Activated CD4-positive, CD25-positive, alpha-beta regulatory T cell treated with anti-CD3 and anti-CD28 coated beads, Interleukin-2, amount 50 U/mL, for 72 hours (primary cell): ENCODE data around the gene KCNA3.
A peak's percentile ranks its signal among the peaks of the same experiment; 100 is the strongest.

ENCODE experiments used
- DNase-seq: peaks from one replicate; pipeline ENCODE4 v3.0.0; 2021

Gene KCNA3

DNA sequence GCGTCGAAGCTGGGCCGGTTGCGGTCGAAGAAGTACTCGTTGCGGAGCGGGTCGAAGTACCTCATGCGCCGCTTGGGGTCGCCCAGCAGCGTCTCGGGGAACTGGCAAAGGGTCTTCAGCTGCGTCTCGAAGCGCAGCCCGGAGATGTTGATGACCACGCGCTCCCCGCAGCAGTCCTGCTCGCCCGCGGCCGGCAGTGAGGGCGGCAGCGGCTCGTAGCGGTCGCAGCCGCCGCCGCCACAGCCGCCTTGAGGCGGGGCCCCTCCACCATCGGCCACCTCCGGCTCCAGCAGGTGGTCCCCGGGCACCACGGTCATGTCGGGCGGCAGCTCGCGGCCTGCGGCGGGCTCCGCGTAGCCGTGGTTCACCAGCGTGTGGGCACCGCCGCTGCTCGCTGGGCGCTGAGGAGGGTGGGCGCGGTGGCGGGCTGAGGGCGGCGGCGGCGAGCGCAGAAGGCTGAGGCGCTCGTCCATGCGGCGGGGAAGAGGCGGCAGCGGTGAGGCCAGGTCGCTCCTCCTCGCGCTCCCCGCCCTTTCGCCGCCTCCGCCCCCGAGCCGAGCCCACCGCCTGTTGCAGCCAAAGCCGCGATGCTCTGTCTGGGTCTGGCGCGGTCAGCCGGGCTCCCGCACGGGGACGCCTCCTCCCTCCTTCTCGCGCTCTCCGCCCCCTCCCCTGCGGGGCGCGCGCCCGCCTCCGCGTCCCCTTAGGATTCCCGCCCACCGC is at the start of gene KCNA3:
TSS of gene KCNA3 (minus strand) at position 604 of the 723 bp plus-strand sequence. CDS start at position 473, 131 bp downstream.
- peak; percentile 66 for DNase-seq

DNA sequence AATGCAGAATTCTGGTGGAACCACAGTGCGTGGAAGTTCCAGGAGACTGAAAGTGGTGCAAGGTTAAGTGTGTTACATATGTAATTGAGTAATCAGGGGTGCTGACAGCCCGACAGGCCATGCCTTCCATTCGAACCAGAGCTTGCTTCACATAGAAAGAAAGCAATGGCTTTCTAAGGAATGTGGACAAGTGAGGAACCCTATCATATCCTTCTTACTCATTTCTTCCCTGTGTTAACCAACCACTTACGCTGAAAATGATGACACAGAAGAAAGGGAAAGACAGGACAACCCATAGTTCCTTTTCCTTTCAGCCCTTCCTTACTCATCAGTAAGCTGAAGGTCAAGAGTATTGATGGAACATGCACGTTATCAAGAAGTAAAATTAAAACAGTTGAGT is 48.1 kb upstream of the KCNA3 start:
- no peak for DNase-seq

DNA sequence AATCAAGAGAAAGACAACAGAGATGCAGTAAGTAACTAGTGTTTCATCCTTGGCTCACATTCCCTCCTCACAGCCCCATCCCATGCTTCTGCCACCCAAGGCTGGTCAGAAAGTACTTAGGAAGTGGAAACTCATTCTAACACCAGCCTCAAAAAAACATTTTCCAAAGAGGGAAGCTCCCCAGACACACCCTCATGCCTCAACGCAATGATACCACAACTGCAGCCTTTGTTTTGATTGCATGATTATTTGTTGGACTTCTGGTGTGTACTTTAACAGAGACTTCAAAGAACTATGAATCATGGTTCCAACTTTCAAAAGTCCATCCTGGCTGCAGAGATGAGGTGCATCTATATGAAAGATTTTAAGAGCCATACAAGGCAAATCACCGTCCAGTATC is 45.2 kb upstream of the KCNA3 start:
- no peak for DNase-seq

DNA sequence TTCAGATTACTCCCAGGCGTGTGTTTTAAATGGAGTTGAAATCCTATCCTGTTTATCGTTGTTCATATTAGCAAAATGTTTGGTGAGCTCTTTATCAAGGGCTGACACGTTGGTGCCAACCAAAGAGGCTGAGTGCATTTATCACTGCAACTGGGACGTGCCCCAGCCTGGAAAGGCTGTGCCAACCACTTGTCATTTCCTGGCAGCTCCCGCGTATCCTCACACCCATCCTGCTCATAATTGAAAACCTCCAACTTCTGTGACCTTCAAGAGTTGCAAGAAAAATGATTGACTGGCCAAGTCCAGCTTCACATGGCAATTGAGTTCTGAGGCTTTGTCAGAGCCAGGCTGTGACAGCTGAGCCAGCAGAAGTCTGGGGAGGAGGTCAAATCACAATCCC is 43.7 kb upstream of the KCNA3 start:
- DNase-seq, result no peak

DNA sequence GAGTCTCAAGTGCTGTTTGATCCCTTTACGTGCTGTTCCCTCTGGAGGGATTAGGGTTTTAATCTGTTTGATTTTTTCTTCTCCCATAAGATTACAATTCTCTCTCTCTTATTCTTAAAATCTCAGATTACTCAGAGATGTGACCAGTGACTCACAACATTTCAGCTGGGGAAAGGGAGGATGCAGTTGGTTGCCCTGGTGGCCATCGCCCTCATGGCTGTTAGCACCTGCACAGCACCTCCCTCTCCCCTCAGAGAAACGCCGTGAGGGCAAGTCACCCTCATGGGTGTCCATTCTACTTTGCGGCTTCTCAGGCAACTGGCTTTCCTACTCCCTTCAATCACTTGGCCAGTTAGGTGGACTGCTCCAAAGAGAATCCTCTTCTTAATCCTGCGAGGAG is 42.4 kb upstream of the KCNA3 start:
- no peak for DNase-seq

DNA sequence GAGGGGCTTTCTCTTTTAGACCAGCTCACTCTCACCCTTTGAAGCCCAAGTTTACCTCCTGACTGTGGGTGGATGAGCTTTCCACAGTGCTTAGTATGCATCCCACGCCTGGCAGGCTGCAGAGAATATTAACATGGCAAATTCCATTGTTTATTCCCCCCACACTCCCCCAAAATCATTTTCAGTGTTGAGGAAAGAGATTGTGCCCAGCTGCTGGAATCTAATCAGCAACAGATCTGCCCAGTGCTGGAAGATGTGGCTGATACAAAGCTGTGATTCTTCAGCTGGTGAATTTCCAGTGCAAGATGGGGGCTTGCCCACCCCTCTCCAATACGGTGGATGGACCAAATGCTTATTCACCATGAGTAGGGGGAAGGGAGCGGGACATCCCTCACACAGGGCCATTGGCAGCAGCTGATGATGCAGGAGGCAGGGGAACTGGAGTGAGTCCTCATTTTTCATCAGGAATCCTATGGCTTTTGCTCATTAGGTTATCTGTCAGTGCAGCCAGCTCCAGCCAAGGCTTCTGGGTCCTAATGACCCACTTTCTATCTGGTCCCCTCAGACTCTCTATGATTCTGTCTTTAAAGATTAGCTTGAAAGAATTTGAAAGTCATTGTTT is 39.7 kb upstream of the KCNA3 start:
- no peak for DNase-seq

DNA sequence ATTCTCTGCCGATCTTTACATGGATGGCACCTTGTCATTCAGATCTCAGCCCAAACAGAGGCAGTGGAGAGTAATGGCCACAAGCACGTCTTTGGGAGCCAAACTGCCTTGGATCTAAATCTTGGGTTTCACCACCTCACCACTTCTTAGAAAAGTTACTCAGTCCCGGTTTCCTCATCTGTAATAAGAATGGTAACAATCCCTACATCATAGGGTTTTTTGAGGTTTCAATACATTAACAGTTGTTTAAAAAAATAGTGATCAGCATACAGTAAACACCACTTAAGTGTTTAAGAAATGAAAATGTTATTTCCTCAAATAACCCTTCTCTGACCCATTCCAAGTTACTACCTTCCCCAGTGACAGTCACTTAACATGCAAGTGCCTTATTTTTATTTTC is 38.5 kb upstream of the KCNA3 start:
- no peak for DNase-seq

DNA sequence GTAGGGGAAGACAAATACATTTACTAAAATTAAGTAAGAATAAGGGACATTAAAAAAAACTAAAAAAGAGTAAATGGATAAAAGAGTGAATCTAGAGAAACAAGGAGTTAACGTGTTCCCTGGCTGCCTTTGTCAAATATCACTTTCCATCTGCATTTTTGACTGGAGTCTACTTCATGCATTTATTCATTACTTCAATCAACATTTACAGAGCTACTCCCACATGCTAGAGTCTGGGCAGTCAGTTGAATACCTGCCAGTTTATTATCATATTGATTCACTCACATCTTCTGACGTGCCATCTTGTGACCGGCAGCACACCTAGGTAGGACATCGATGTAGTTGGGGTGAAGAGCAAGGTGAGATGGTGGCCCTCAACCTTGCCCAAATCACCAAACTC is 35.6 kb upstream of the KCNA3 start:
- DNase-seq, result no peak

DNA sequence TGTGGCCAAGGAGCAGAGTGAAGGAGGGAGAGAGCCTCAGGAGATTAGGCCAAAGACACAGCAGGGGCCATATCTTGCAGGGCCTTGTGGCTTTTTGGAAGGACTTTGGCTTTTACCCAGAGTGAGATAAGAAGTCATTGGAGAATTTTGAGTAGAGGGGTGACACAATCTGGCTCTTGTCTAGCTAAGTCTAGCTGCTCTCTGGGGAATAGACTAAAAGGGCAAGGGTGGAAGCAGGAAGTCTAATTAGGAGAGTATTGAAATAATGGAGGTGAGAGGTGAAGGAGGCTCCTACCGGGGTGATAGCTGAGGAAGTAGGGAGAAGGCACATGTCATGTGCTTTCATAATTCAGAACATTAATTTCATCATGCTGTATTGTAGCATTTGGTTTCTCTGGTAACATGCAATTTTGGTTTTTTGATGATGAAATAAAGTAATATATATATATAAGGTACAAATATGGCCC is 34.3 kb upstream of the KCNA3 start:
- no peak for DNase-seq

DNA sequence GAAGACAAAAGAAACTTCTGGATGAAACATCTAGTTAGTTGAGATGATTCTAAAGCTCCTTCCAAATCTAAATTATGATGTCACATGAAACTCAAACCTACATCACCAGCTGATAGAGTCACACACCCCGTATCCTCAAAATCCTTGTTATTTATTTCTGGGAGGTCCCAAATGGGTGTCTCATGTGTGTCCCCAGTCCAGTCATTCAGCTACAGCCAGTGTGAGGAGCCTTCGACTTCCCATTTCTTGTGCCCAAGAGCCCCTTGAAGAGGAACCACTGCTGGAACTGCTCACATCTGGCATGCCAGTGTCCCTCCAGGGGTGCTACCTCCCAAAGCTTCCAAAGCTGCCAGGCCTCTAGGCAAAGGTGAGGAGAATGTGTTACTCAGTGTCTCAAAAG is 32.5 kb upstream of the KCNA3 start:
- no peak for DNase-seq

DNA sequence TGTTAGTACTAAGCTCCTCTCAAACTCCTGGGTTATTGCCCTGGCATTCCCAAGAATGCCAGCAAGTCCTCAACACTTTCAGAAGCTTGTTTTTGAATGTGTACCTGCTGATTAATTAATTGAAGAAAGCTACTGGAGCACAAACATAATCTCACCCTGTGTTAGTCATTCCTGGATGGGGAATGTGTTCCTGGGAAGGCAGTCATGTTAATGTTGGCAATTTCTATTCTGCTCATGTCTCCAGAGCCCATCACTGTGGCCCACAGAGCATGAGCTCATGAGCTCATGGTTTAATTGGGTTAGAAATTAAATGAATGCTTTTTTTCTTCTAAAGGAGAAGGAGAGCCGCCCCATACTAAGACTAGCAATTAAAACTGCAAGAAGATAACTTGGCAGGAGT is 31.9 kb upstream of the KCNA3 start:
- DNase-seq, result no peak

DNA sequence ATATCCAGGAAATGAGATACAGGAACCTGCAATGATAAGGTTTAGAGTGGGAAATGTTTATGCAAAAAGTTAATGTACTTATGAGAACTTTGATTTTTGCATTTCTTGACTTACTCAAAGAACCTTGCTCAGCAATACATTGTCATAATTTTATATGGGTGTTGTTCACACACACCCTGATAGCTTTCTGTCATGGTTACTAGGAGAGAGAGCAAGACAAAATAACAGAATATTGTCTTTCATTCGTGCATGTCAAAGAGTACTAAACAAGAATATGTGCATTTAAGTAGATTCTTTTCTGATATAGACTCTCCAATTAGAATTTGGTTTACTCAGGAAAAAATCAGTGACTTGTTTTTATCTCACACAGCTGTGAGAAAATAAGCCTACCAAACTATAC is 27.5 kb upstream of the KCNA3 start:
- no peak for DNase-seq

DNA sequence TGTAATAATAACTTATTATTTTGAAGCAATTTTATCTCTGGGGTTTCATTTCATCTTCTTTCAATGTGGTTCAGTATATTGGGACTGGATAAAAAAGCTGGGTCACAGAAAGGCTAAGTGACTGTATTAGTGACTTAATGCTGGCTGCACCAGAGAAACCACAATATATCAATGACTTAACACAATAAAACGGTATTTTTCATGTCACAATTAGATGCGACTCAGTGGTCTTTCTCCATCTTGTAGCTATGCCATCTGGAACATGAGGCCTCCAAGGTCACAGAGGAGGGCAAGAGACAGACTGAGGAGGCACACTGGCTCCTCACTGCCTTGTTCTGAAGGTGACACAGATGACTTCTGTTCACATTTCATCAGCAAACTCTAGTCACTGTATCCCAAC is 26.0 kb upstream of the KCNA3 start:
- DNase-seq, result no peak

DNA sequence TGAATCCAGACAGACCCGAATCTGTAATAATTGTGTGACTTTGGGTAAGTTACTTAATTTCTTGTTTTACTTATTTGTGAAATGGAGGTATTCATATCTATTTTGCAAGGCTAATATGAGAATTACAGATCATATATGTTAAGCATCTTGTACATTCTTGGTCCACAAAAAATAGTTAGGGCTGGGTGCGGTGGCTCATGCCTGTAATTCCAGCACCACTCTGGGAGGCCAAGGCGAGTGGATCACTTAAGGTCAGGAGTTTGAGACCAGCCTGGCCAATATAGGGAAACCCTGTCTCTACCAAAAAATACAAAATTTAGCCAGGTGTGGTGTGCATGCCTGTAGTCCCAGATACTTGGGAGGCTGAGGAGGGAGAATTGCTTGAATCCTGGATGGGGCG is 22.9 kb upstream of the KCNA3 start:
- DNase-seq, result no peak

DNA sequence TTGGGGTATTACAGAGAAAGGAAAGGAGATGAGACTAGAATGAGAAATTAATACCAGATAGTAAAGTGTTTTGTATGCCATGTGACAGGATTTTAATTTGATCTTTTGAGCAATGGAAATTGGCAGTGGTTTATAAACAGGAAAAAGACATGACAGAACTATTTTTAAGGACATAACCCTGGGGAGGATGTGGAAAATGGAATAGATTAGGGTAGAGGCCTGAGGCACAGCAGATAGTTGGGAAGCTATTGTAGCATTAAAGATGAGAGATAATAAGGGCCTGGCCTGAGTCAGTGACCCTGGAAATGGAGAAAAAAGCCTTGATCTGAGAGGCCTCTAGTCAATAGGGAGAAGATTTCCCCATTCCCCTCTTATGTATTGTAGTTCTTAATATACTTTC is 22.1 kb upstream of the KCNA3 start:
- DNase-seq, result no peak

DNA sequence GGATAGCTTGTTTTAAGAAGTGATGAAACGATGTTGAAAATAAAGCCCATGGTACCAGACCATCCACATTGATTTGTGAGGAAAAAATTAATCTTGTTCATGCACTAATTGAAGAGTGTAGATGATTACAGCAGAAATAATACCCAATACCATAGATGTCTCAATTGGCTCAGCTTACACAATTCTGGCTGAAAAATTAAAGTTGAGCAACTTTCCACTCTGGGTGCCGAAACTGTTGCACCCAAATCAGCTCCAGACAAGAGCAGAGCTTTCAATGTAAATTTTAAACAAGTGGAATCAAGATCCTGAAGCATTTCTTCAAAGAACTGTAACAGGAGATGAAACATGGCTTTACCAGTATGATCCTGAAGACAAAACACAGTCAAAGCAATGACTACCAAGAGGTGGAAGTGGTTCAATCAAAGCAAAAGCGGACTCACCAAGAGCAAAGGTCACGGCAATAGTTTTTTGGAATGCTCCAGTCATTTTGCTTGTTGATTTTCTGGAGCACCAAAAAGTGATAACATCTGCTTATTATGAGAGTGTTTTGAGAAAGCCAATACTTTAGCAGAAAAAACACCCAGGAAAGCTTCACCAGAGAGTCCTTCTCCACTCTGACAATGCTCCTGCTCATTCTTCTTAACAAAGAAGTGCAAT is 16.1 kb upstream of the KCNA3 start:
- no peak for DNase-seq

DNA sequence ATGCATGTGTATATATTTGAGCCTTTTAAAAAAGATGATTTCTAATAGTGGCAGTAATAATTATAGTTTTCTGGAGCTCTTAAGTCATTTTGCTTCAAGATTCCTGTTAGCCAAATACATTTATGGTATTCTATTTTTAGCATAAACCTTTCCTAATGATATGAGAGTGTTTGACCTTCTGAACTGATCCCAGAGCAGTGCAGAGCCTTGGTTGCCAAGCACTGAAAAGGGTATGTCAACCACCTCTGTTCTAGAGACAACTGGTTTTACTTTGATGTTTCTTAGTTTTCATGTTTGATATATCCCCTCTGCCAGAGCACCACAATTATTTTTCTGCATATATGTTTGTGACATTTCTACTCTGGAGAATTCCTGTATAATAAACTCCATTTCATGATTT is 15.1 kb upstream of the KCNA3 start:
- no peak for DNase-seq

DNA sequence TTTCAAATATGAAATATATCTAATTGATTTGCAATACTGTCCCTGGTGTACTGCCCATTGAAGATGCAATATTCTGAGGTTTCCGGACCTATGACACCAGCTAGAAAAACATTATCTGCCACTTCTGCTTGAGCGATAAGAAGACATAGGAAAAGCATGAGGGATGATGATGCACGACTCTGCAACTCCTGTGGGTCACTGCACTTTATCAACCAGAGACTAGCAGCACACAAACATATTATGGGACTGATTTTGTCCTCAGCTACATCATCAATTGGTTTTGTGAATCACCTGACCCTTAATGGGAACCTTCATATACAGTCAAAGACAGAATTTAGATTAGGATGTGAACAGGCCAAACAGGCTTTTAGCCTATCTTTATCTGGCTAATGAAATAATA is 13.8 kb upstream of the KCNA3 start:
- DNase-seq, result no peak

DNA sequence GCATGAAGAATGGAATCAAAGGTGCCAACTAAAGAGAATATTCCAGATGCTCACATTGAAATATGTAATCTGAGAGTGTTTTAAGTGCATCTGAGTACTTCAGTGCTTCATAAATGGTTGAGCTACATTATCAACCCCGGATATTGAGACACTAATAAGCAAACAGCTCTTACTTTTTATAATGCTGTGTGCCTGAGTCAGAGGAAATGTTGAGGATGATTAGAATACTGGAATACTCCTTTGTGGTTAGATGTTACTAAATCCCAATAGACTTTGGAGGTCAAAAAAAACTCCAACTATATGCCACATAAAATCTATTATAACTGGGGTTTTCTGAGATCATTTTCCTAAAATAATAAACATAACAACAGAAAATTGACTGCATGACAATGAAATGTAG is 12.5 kb upstream of the KCNA3 start:
- no peak for DNase-seq

DNA sequence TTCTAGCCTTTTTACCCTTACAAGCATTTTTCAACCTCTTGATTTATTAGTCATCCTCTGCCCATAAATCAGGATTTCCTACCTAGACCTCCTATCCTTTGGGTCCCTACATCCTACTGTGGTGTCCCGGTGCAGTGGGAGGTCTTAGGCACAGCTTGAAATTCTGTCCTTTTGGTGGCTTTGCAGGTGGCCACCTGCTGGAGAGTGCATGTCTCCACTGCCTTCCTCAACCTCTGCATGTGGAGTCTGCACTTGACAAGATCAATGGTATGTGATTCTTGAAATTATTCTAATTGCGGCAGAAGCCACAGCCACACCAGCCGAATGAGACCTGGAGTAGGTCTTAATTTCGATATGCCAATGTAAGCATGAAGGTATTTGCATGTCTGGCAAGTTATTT is 11.4 kb upstream of the KCNA3 start:
- no peak for DNase-seq

DNA sequence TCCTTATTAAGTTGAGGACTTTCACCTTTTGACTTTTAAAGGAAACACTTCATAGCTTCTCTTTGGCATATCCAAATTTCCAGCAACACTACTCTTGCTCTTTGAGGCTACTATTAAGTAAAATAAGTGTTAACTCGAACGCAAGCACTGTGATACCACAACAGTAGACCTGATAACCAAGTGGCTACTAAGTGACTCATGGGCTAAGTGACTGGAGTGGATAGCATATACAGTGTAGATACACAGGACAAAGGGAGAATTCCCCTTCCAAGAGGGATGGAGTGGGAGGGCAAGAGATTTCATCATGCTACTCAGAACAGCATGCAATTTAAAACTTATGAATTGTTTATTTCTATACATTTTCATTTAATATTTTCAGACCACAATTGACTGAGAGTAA is 9.8 kb upstream of the KCNA3 start:
- no peak for DNase-seq

DNA sequence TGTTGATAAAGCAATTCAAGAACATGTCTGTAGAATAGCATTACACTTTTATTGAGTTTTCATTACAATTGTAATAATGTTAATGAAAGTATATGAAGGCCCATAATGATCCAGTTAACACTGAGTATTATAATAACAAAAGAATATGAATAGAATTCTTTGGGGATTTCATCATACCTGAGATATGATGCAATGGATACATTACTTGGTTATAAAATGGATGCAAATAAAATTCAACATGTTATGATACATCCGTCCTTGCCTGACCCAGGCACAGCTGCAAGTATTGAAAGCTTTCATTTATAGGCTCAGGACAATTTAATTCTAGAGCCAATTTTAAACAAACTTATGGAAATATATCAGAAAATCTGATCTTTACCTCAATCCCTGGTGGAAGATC is 8.2 kb upstream of the KCNA3 start:
- DNase-seq, result no peak

DNA sequence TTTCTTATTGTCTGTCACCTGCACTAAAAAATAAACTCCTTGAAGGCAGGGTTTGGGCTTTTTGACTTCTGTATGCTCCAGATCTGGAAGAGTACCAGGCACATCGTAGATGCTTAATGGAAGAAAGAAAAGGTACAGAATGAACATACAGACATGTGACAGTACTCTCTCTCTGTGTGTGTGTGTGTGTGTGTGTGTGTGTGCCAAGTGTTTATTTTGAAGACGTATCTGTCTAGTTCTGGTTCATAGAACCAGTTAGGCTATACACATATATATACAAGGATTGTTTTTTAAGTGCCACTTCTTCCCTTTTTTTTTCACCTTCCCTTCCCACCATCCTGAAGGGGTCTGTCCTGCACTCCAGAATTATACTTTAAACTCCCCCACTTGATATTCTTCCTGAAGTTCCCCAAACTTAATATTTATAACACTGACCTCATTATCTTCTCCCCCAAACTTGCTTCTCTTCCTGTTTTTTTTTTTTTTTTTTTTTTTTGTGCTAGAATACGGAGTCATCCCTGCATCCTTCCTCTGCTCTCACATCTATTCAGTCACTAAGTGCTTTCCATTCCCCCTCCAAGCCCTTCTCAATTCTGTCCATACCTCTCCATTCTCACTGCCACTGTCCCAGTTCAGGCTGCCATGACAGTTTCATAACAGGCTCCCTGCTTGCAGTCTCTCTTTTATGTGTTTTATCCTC is 5.4 kb upstream of the KCNA3 start:
- DNase-seq, result no peak

DNA sequence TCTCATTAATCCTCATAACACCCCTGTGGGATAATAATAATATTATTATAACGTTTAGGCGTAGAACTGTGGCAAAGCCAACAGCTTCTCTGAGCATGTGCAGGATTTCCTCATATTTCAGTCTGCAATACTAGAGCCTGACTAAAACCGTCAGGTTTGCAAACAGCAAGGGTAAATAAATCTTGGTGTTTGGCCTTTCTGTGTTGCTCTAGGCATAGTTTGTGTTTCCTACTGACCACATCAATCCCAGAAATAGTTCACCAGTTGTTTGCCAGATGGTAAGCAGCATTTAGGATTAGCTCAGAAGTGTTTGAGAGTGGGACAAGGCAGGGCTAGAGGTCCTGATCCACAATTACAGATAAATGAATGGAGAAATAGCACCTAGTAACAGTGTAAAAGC is 2.8 kb upstream of the KCNA3 start:
- no peak for DNase-seq
